ENCODE results near the gene EMP3. TPM values are rescaled to one million over a fixed set of nuclear protein-coding genes. Genes with fewer than 3 reads are reported as not detected.

Gene EMP3
- total and polyA plus RNA-seq, 9 of the 15 experiments (the other 6 are each of a cell fraction or from before 2014, with no cell fraction given) = 123 to 386 (median 296) TPM

GRCh38 chr19:48362716-48363499 is 37.6 kb downstream of the EMP3 start (continued):
- no peak for TF ChIP-seq STAT6 (CRISPR knock-in tag; IDR thresholded peaks at IDR 0.05)
- peak; percentile 89; the same call in 1 of the 2 replicates for TF ChIP-seq ZNF589 (CRISPR knock-in tag; IDR thresholded peaks at IDR 0.05; ENCODE audit: low read depth)
- TF ChIP-seq, protein P1, sequence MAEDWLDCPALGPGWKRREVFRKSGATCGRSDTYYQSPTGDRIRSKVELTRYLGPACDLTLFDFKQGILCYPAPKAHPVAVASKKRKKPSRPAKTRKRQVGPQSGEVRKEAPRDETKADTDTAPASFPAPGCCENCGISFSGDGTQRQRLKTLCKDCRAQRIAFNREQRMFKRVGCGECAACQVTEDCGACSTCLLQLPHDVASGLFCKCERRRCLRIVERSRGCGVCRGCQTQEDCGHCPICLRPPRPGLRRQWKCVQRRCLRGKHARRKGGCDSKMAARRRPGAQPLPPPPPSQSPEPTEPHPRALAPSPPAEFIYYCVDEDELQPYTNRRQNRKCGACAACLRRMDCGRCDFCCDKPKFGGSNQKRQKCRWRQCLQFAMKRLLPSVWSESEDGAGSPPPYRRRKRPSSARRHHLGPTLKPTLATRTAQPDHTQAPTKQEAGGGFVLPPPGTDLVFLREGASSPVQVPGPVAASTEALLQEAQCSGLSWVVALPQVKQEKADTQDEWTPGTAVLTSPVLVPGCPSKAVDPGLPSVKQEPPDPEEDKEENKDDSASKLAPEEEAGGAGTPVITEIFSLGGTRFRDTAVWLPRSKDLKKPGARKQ (CRISPR knock-in tag; IDR thresholded peaks at IDR 0.05) = no peak
- TF ChIP-seq, protein P2, sequence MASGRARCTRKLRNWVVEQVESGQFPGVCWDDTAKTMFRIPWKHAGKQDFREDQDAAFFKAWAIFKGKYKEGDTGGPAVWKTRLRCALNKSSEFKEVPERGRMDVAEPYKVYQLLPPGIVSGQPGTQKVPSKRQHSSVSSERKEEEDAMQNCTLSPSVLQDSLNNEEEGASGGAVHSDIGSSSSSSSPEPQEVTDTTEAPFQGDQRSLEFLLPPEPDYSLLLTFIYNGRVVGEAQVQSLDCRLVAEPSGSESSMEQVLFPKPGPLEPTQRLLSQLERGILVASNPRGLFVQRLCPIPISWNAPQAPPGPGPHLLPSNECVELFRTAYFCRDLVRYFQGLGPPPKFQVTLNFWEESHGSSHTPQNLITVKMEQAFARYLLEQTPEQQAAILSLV (tag; IDR thresholded peaks at IDR 0.05) = no peak
- TF ChIP-seq, protein P3, sequence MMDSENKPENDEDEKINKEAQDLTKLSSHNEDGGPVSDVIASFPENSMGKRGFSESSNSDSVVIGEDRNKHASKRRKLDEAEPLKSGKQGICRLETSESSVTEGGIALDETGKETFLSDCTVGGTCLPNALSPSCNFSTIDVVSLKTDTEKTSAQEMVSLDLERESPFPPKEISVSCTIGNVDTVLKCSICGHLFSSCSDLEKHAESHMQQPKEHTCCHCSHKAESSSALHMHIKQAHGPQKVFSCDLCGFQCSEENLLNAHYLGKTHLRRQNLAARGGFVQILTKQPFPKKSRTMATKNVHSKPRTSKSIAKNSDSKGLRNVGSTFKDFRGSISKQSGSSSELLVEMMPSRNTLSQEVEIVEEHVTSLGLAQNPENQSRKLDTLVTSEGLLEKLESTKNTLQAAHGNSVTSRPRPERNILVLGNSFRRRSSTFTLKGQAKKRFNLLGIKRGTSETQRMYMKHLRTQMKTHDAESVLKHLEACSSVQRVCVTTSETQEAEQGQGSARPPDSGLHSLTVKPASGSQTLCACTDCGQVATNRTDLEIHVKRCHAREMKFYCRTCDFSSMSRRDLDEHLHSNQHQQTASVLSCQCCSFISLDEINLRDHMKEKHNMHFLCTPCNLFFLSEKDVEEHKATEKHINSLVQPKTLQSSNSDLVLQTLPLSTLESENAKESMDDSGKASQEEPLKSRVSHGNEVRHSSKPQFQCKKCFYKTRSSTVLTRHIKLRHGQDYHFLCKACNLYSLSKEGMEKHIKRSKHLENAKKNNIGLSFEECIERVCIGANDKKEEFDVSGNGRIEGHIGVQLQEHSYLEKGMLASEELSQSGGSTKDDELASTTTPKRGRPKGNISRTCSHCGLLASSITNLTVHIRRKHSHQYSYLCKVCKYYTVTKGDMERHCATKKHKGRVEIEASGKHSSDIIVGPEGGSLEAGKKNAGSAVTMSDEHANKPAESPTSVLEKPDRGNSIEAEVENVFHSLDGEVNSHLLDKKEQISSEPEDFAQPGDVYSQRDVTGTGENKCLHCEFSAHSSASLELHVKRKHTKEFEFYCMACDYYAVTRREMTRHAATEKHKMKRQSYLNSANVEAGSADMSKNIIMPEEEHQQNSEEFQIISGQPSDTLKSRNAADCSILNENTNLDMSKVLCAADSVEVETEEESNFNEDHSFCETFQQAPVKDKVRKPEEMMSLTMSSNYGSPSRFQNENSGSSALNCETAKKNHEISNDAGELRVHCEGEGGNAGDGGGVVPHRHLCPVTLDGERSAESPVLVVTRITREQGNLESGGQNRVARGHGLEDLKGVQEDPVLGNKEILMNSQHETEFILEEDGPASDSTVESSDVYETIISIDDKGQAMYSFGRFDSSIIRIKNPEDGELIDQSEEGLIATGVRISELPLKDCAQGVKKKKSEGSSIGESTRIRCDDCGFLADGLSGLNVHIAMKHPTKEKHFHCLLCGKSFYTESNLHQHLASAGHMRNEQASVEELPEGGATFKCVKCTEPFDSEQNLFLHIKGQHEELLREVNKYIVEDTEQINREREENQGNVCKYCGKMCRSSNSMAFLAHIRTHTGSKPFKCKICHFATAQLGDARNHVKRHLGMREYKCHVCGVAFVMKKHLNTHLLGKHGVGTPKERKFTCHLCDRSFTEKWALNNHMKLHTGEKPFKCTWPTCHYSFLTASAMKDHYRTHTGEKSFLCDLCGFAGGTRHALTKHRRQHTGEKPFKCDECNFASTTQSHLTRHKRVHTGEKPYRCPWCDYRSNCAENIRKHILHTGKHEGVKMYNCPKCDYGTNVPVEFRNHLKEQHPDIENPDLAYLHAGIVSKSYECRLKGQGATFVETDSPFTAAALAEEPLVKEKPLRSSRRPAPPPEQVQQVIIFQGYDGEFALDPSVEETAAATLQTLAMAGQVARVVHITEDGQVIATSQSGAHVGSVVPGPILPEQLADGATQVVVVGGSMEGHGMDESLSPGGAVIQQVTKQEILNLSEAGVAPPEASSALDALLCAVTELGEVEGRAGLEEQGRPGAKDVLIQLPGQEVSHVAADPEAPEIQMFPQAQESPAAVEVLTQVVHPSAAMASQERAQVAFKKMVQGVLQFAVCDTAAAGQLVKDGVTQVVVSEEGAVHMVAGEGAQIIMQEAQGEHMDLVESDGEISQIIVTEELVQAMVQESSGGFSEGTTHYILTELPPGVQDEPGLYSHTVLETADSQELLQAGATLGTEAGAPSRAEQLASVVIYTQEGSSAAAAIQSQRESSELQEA (IDR thresholded peaks at IDR 0.05; ENCODE audit: low read depth) = no peak
- TF ChIP-seq ADNP (tag; IDR thresholded peaks at IDR 0.05) = no peak
- no peak for TF ChIP-seq RFX7 (CRISPR knock-in tag; IDR thresholded peaks at IDR 0.05)
- TF ChIP-seq MCM7 (IDR thresholded peaks at IDR 0.05) = no peak
- TF ChIP-seq RBM14 (IDR thresholded peaks at IDR 0.05; ENCODE audit: borderline replicate concordance, insufficient read depth, low read depth, low read length) = no peak
- peak; percentile 70 for TF ChIP-seq VEZF1 (CRISPR knock-in tag; IDR thresholded peaks at IDR 0.05)
- no peak for TF ChIP-seq NR2F6 (CRISPR knock-in tag; IDR thresholded peaks at IDR 0.05)

Measured in K562 (cell line).